ENCODE results near the gene MEI4.

DNA sequence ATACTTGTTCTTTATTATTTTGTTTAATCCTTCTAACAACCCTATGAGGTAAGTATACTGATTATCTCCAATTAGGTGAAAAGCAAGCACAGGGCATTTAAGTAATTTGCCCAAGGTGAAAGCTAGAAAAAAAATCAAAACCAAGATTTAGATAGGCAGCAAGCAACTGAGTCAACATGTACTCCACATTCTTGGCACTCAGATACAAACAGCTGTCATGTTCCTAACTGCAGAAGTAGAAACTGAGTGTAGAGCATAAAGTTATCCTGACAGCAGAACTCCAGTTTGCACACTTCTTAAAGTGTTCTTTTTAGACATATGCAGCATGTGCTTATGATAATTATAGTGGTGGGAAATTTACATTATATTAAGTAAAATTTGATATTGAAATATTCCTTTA, 278.1 kb downstream of the MEI4 start:
- TF ChIP-seq POLR2A (IDR thresholded peaks at IDR 0.05), result no peak
- TF ChIP-seq, protein P1, sequence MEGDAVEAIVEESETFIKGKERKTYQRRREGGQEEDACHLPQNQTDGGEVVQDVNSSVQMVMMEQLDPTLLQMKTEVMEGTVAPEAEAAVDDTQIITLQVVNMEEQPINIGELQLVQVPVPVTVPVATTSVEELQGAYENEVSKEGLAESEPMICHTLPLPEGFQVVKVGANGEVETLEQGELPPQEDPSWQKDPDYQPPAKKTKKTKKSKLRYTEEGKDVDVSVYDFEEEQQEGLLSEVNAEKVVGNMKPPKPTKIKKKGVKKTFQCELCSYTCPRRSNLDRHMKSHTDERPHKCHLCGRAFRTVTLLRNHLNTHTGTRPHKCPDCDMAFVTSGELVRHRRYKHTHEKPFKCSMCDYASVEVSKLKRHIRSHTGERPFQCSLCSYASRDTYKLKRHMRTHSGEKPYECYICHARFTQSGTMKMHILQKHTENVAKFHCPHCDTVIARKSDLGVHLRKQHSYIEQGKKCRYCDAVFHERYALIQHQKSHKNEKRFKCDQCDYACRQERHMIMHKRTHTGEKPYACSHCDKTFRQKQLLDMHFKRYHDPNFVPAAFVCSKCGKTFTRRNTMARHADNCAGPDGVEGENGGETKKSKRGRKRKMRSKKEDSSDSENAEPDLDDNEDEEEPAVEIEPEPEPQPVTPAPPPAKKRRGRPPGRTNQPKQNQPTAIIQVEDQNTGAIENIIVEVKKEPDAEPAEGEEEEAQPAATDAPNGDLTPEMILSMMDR (IDR thresholded peaks at IDR 0.05 in 4 of 5, conservative IDR thresholded peaks at IDR 0.05 in 1 of 5), result no peak
